ENCODE data around the gene ZNF830. TPM values are rescaled to one million over a fixed set of nuclear protein-coding genes. Genes with fewer than 3 reads are reported as not detected.

Gene ZNF830
- total RNA-seq, 1 donor from 2014 or later = 10.7 TPM

Other genes with a start within 250 kb of the ZNF830 start
- gene CCT6B, start 80 bp upstream of the ZNF830 start, total RNA-seq = 1.3 TPM
- 19.3 TPM for gene LIG3, start 19.0 kb downstream of the ZNF830 start, total RNA-seq
- 8.5 TPM for gene RFFL, start 102.2 kb downstream of the ZNF830 start, total RNA-seq
- 6.4 TPM for gene RAD51D, start 158.3 kb downstream of the ZNF830 start, total RNA-seq
- not detected for gene FNDC8, start 160.1 kb downstream of the ZNF830 start, total RNA-seq
- 4.5 TPM for gene NLE1, start 180.8 kb downstream of the ZNF830 start, total RNA-seq
- 243 TPM for gene UNC45B, start 186.3 kb downstream of the ZNF830 start, total RNA-seq
- not detected for gene SLC35G3, start 232.9 kb downstream of the ZNF830 start, total RNA-seq

Data from left ventricle myocardium superior (tissue), 1 donor.